GM12878 (cell line): ENCODE measurements around the gene CASTOR1.

Source experiments
- CTCF ChIP-seq, 3 experiments: IDR thresholded peaks in 2 of 3; conservative IDR thresholded peaks in 1 of 3; 2 replicates each; pipeline ENCODE4 v1.5.1; 2011; ENCODE audit warnings: low read depth in 3 of 3, low read length in 3 of 3, mild to moderate bottlenecking in 3 of 3, control low read depth in 2 of 3, moderate library complexity in 2 of 3, inconsistent platforms in 1 of 3, mixed read lengths in 1 of 3; ENCODE audit not compliant: control insufficient read depth in 2 of 3, insufficient read depth in 1 of 3; ENCODE audit errors: extremely low read depth in 1 of 3
- GABPA ChIP-seq: IDR thresholded peaks from 2 replicates; pipeline ENCODE4 v1.6.1; 2014; ENCODE audit warnings: antibody characterized with exemption, low read depth, mild to moderate bottlenecking, inconsistent platforms
- HDAC6 ChIP-seq: fragments of 200-600 bp; sonication (generic); IDR thresholded peaks from one replicate; pipeline ENCODE4 v1.8.0; 2017; ENCODE audit warnings: antibody characterized with exemption; ENCODE audit not compliant: unreplicated experiment
- POLR2A ChIP-seq: IDR thresholded peaks from 2 replicates; pipeline ENCODE4 v1.6.1; 2011; ENCODE audit warnings: low read depth, mild to moderate bottlenecking, low read length
- RAD21 ChIP-seq: IDR thresholded peaks from 2 replicates; pipeline ENCODE4 v1.6.1; 2011; ENCODE audit warnings: mild to moderate bottlenecking, low read depth, low read length, moderate library complexity; ENCODE audit not compliant: insufficient read depth
- SMAD1 ChIP-seq: fragments of 450-650 bp; IDR thresholded peaks from 2 replicates; pipeline ENCODE4 v1.6.1; 2018; ENCODE audit warnings: mild to moderate bottlenecking, low read depth; ENCODE audit not compliant: partially characterized antibody
- SP1 ChIP-seq: IDR thresholded peaks from one replicate; pipeline ENCODE4 v1.6.1; 2011; ENCODE audit warnings: low read depth, low read length
- TAF1 ChIP-seq: IDR thresholded peaks from 2 replicates; pipeline ENCODE4 v1.6.1; 2011; ENCODE audit warnings: mild to moderate bottlenecking, low read depth, low read length, borderline replicate concordance

DNA sequence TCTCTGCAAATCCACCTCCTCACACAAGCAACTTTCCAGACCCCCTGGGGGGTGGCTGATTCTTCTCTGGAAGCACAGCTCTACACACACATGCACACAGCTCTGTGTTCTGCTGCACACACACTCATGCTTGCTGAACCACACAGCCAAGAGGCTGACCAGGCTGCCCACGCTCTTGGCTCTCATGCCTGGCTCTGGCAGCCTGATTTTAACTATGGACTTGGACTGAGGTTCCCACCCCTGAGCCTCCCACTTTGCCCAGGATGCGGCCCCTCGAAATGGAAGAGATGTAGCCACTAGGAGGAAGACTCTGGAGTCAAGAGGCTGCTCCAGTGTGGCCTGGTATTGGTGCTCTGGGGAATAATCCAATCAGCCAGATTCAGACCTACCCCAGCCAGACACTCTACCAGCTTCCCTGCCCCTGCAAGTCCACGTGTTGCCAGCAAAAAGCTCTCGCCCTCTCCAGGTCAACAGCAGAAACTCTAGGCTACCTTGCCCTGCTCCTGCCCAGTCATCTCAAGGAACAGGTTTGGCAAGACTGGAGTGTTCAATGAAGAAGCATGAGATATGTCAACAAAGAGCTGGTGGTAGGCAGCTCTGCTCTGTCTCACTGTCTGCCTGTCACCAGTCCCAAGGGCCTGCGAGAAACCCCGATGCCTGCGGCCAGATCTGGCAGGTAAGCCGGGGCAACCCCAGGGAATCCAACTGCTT lies 8.8 kb upstream of the CASTOR1 start:
- no peak for TF ChIP-seq TAF1
- no peak for TF ChIP-seq GABPA
- TF ChIP-seq SMAD1 = no peak
- TF ChIP-seq CTCF (IDR thresholded peaks at IDR 0.05 in 2 of 3, conservative IDR thresholded peaks at IDR 0.05 in 1 of 3; ENCODE audit: control insufficient read depth in 2 of 3, extremely low read depth in 1 of 3, insufficient read depth in 1 of 3, low read depth in 3 of 3, low read length in 3 of 3) = no peak
- TF ChIP-seq POLR2A = no peak
- no peak for TF ChIP-seq SP1
- TF ChIP-seq HDAC6 = no peak
- TF ChIP-seq RAD21 = no peak
